Esophagus muscularis mucosa (tissue), 4 donors: ENCODE results near the gene TOGARAM2. TPM values are rescaled to one million over a fixed set of nuclear protein-coding genes. Genes with fewer than 3 reads are reported as not detected.

Experiments
- DNase-seq: peaks from one replicate; pipeline ENCODE4 v3.0.0-alpha.2; 2017; ENCODE audit errors: extremely low spot score
- H3K27ac ChIP-seq, 4 donors: fragments of 200-600 bp; sonication (generic); replicated peaks in 1 of 4; 1 replicate in 3 of 4; 2 replicates in 1 of 4; pipeline ENCODE4 v1.5.1; 2016 to 2019; ENCODE audit warnings: mild to moderate bottlenecking in 1 of 4
- H3K27me3 ChIP-seq, 4 donors: fragments of 200-600 bp; sonication (generic); one replicate each; pipeline versions ENCODE4 v1.5.1 to v1.6.0; 2016 to 2019
- H3K36me3 ChIP-seq, 4 donors: fragments of 200-600 bp; sonication (generic); one replicate each; pipeline ENCODE4 v1.5.1; 2016 to 2019
- H3K4me1 ChIP-seq, 4 donors: fragments of 200-600 bp; sonication (generic); one replicate each; pipeline ENCODE4 v1.5.1; 2016 to 2019
- H3K4me3 ChIP-seq, 4 donors: fragments of 200-600 bp; sonication (generic); 1 replicate in 2 of 4; 2 replicates in 2 of 4; pipeline ENCODE4 v1.5.1; 2016 to 2019; ENCODE audit warnings: mild to moderate bottlenecking in 4 of 4, moderate library complexity in 1 of 4
- H3K9me3 ChIP-seq, 4 donors: fragments of 200-600 bp; sonication (generic); 1 replicate in 3 of 4; 2 replicates in 1 of 4; pipeline ENCODE4 v1.5.1; 2016 to 2019
- EP300 ChIP-seq: sonication (generic); formaldehyde crosslinking; IDR thresholded peaks from one replicate; pipeline ENCODE4 v1.6.1; 2017; ENCODE audit warnings: antibody characterized with exemption
- POLR2A ChIP-seq: fragments of 450-650 bp; IDR thresholded peaks from one replicate; pipeline ENCODE4 v1.6.1; 2017; ENCODE audit warnings: antibody characterized with exemption, moderate library complexity, mild to moderate bottlenecking, low read depth
- POLR2AphosphoS5 ChIP-seq, 2 donors: sonication (generic); formaldehyde crosslinking; IDR thresholded peaks; one replicate each; pipeline ENCODE4 v1.6.1; 2017; ENCODE audit warnings: antibody characterized with exemption in 2 of 2
- WGBS: methylation state at CpG from one replicate; pipeline ENCODE4 v1.1.5; 2018; 5-methylcytosine and 5-hydroxymethylcytosine counted together
- intact Hi-C: fragments of 100-400 bp; cut with DNase I; formaldehyde crosslinking; loops from one replicate; pipeline ENCODE4 v1.15.1; 2023
- total RNA-seq, 4 donors: library from RNA; depleted of rRNA; stranded (reverse); fragments of >200 nt; gene quantifications; one replicate each; pipeline versions ENCODE4 v1.1.0 to v1.2.1, GENCODE V29; 2016
- TF ChIP-seq, protein P1 (sequence below), 3 experiments: fragments of 200-600 bp in 2 of 3; fragments of 450-650 bp in 1 of 3; sonication (generic) in 2 of 3; IDR thresholded peaks; one replicate each; pipeline ENCODE4 v1.5.1; 2017 to 2019; ENCODE audit warnings: antibody characterized with exemption in 3 of 3, mild to moderate bottlenecking in 2 of 3, moderate library complexity in 1 of 3

TOGARAM2 gene
- total RNA-seq, 4 donors from 2014 or later, result 0.57 to 0.99 (median 0.77) TPM

DNA sequence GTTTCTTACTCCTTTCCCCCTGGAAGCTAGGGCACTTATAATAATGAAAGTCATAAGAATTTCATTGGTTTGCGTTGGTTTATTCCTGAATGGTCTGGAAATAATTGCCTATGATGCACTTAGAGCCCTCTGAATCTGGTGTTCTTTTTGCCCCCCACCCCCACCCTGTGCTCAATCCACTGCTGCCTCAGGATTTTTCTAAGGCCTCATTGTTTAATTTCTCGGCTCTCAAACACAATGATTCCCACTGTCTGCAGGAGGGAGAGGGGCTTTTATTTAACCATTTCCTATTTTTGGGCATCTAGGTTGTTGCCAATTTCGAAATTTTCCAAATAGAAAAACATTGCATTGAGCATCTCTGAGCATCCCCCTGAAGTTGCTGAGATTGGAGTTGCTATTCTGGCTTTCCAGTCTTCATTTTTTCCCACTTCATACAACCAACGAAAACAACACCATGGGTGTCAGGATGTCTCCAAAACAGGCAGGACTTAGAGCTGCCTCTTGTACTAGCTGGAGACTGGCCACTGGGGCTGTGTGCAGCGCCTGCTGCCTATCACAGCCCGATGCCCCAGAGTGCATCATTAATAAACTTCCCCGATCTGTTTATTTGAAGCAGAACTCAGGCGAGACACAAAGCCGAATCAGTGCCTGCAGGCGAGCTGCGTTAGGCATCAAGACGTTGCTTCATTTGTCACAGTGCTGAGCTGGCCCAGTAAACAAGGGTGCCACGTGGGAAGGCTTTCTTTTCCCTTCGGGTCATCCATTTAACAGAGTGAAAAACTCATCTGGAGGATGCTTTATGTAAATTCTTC is 95.0 kb downstream of the TOGARAM2 start:
- no peak for DNase-seq
- Histone ChIP-seq H3K4me3 (no peak overlapping the region), H3K27ac (no peak overlapping the region), H3K9me3 (peaks cover 0 to 13% (median 5%) of the 10 kb centered on the region in 4 donors), H3K27me3 (no peaks in the 10 kb centered on the region), H3K36me3 (no peaks in the 10 kb centered on the region), H3K4me1 (peaks cover 0 to 9% (median 4%) of the 10 kb centered on the region in 4 donors)
- TF ChIP-seq, protein P1, sequence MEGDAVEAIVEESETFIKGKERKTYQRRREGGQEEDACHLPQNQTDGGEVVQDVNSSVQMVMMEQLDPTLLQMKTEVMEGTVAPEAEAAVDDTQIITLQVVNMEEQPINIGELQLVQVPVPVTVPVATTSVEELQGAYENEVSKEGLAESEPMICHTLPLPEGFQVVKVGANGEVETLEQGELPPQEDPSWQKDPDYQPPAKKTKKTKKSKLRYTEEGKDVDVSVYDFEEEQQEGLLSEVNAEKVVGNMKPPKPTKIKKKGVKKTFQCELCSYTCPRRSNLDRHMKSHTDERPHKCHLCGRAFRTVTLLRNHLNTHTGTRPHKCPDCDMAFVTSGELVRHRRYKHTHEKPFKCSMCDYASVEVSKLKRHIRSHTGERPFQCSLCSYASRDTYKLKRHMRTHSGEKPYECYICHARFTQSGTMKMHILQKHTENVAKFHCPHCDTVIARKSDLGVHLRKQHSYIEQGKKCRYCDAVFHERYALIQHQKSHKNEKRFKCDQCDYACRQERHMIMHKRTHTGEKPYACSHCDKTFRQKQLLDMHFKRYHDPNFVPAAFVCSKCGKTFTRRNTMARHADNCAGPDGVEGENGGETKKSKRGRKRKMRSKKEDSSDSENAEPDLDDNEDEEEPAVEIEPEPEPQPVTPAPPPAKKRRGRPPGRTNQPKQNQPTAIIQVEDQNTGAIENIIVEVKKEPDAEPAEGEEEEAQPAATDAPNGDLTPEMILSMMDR (IDR thresholded peaks at IDR 0.05), result no peak
- TF ChIP-seq POLR2AphosphoS5 (IDR thresholded peaks at IDR 0.05), result peak; percentile 18 to 27
- WGBS, result 33% methylated on average over 13 of the region's 14 CpGs
- intact Hi-C loops, result no loop called here

DNA sequence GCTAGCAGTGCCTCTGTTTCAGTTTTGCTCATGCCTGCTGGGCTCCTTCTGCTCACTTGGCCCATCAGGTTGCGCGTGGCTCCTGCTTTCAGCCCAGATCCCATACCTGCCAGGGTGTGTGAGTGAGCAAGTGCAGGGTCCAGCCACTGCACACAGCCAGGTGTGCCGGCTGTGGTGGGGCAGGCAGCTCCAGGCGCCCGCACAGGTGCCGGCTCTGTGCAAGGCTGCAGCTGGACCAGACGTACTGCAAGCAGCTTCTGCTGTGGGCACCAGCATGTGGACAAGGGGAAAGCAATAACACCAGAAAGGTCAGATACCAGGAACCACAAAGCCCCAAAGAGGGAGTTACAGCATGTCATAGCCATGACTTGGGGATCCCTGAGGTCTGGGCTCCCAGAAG is 98.8 kb downstream of the TOGARAM2 start:
- TF ChIP-seq, protein P1 (IDR thresholded peaks at IDR 0.05), result no peak
- TF ChIP-seq POLR2AphosphoS5 (IDR thresholded peaks at IDR 0.05), result no peak
- no peak for TF ChIP-seq EP300
- TF ChIP-seq POLR2A, result no peak
- Histone ChIP-seq H3K27me3 (no peaks in the 10 kb centered on the region), H3K27ac (no peak overlapping the region), H3K9me3 (peaks cover 0 to 13% (median 5%) of the 10 kb centered on the region in 4 donors), H3K4me3 (no peak overlapping the region), H3K36me3 (no peaks in the 10 kb centered on the region), H3K4me1 (peaks cover 0 to 8% (median under 1%) of the 10 kb centered on the region in 4 donors)
- intact Hi-C loops, result no loop called here
- DNase-seq, result no peak
- WGBS, result 97% methylated on average over 6 of the region's 7 CpGs

DNA sequence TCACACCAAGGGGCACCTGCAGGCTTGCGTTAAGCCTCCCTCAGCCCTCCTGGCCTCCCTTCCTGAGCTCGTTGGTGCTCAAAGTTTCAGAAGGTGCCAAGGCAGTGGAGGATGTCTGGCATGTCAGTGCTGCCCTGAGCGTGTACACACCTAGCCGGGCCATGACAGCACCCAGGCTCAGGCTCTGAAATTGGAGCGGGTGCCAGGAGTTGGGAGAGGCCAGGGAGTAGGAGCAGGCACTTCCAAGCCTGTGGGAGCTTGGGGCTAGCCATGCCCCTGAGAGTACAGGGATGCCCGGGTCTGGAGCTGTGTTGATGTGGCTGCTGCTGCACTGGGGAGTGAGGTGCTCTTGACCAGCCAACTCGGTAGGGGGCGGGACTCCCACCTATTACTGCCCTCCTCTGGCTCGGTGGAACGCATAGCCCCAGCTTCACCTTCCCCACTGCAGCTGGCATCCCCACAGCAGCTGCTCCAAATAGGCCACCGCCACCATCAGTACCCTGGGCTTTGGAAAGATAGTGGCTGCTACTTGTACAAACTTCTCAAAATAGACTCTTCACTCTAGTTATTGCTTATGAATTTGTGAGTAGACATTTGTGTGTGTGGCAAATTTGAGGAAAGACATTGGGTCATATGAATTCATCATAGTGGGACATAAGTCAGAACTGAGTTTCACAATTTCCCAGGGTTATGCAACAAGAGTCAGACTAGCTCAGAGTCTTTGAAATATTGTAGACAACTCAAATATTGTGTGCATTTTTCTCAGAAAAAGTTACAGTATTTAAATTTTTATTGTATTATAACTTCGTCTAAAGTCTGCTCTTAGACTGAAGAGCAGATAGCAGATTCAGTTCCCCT is 100.0 kb downstream of the TOGARAM2 start:
- TF ChIP-seq EP300 (no peak), POLR2A (no peak), POLR2AphosphoS5 (IDR thresholded peaks at IDR 0.05) (no peak)
- TF ChIP-seq, protein P1 (IDR thresholded peaks at IDR 0.05), result no peak
- no peak overlapping the region for H3K4me3 ChIP-seq
- no peaks in the 10 kb centered on the region for H3K36me3 ChIP-seq
- H3K27ac ChIP-seq, result no peak overlapping the region
- 86% methylated on average over 12 of the region's 12 CpGs for WGBS
- peaks cover 0 to 13% (median 5%) of the 10 kb centered on the region in 4 donors for H3K9me3 ChIP-seq
- peaks cover 0 to 5% (median 0%) of the 10 kb centered on the region in 4 donors for H3K4me1 ChIP-seq
- no peak for DNase-seq
- no peaks in the 10 kb centered on the region for H3K27me3 ChIP-seq
- intact Hi-C loops, result no loop called here

DNA sequence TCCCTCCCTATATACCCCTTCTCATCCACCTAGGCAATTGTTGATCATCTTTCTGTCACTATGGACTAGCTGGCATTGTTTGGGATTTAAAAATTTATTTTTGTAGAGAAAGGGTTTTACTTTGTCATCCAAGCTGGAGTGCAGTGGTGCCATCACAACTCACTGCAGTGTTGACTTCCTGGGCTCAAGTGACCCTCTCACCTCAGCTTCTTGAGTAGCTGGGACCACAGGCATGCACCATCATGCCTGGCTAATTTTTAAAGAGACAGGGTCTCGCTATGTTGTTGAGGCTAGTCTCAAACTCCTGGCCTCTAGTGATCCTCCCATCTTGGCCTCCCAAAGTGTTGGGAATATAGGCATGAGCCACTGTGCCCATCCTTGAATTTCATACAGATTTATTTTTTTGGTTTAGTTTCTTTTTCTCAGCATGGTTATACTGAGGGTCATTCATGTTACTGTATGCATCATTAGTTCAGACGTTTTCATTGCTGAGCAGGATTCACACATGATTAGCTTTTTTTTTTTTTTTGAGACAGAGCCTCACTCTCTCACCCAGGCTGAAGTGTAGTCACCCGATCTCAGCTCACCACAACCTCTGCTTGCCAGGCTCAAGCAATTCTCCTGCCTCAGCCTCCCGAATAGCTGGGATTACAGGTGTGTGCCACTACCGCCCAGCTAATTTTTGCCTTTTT is 101.9 kb downstream of the TOGARAM2 start:
- no peak overlapping the region for H3K27ac ChIP-seq
- H3K4me3 ChIP-seq, result no peak overlapping the region
- no peaks in the 10 kb centered on the region for H3K36me3 ChIP-seq
- peaks cover 0 to 13% (median 5%) of the 10 kb centered on the region in 4 donors for H3K9me3 ChIP-seq
- TF ChIP-seq POLR2AphosphoS5 (IDR thresholded peaks at IDR 0.05) (no peak), EP300 (no peak), POLR2A (no peak)
- TF ChIP-seq, protein P1 (IDR thresholded peaks at IDR 0.05), result no peak
- intact Hi-C loops, result no loop called here
- no peaks in the 10 kb centered on the region for H3K27me3 ChIP-seq
- no peaks in the 10 kb centered on the region for H3K4me1 ChIP-seq
- WGBS, result 82% methylated on average over 5 of the region's 5 CpGs
- DNase-seq, result no peak
